Naive thymus-derived CD8-positive, alpha-beta T cell (primary cell): ENCODE results near the gene NID2. TPM values are rescaled to one million over a fixed set of nuclear protein-coding genes. Genes with fewer than 3 reads are reported as not detected.

Experiments used
- ATAC-seq, 2 donors: fragments of 150-1000 bp; cut with Tn5 transposase in 1 of 2; sonication (Bioruptor Pico), chemical (Tn5 transposase) in 1 of 2; 1 replicate in 1 of 2; 2 replicates in 1 of 2; pipeline ENCODE4 v1.10.0; 2021; ENCODE audit warnings: mild to moderate bottlenecking in 2 of 2, moderate library complexity in 2 of 2
- POLR2A ChIA-PET: fragments of 350-600 bp; sonication (Branson Sonifier 250); formaldehyde crosslinking; loops from one replicate; lab custom pipeline; 2021; ENCODE audit warnings: antibody characterized with exemption; lab: Charles Lee
- DNase-seq, 10 donors: peaks; one replicate each; pipeline versions ENCODE4 v3.0.0 to v3.0.0-alpha.2; 2020 to 2022
- H3K27ac Mint-ChIP-seq, 10 donors: one replicate each; pipeline ENCODE4 v1.8.0; 2020 to 2022; ENCODE audit warnings: mild to moderate bottlenecking in 10 of 10, mixed read lengths in 10 of 10, moderate library complexity in 4 of 10, inconsistent platforms in 1 of 10
- H3K27me3 Mint-ChIP-seq, 5 donors: one replicate each; pipeline ENCODE4 v1.8.0; 2021 to 2022; ENCODE audit warnings: mixed read lengths in 5 of 5
- H3K36me3 Mint-ChIP-seq, 3 donors: one replicate each; pipeline ENCODE4 v1.8.0; 2020 to 2022; ENCODE audit warnings: mixed read lengths in 3 of 3, mild to moderate bottlenecking in 2 of 3, inconsistent platforms in 1 of 3
- H3K4me1 Mint-ChIP-seq, 4 donors: one replicate each; pipeline ENCODE4 v1.8.0; 2021 to 2022; ENCODE audit warnings: mixed read lengths in 4 of 4
- H3K4me3 Mint-ChIP-seq, 10 donors: one replicate each; pipeline ENCODE4 v1.8.0; 2020 to 2022; ENCODE audit warnings: mild to moderate bottlenecking in 10 of 10, mixed read lengths in 10 of 10, moderate library complexity in 6 of 10, inconsistent platforms in 1 of 10
- H3K9me3 Mint-ChIP-seq, 9 donors: one replicate each; pipeline ENCODE4 v1.8.0; 2020 to 2022; ENCODE audit warnings: mixed read lengths in 9 of 9, mild to moderate bottlenecking in 3 of 9, inconsistent platforms in 1 of 9, moderate library complexity in 1 of 9
- polyA plus RNA-seq, 3 donors: library from polyadenylated mRNA; unstranded; fragments of 300-500 nt; fragmentation: Illumina TruSeq; gene quantifications; one replicate each; pipeline ENCODE4 v1.2.3, GENCODE V29; 2021
- total RNA-seq, 8 experiments: library from RNA in 2 of 8; stranded (reverse) in 2 of 8; gene quantifications; one replicate each; pipeline ENCODE4 v1.2.3 and lab custom pipeline; 2021 to 2026

Gene NID2
- total and polyA plus RNA-seq, 5 experiments from 2014 or later: 0.22 to 0.98 (median 0.62) TPM; not detected in 2

DNA sequence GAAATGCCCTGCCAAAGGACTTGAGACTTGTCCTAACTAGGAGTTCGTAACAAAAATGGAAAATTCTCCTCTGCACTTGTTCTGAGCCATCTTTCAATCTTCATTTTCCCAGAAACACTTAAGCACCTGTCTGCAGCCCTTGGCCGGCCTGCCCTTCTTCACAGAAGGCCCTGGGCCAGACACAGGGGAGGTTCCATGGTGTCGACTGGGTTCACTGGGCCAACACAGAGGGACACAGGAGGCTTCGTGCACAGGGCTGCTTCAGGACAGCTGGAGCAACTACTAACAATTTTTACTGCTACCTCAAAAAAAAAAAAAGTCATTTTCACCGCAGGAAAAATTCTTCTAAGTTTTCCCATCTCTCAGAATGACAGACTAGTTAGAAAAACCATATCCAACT is 19.6 kb downstream of the NID2 start:
- Mint-ChIP-seq H3K27me3 (peaks cover 0 to 2% (median 0%) of the 10 kb centered on the region in 5 donors), H3K27ac (no peak overlapping the region), H3K36me3 (no peaks in the 10 kb centered on the region), H3K4me1 (peaks cover 0 to 3% (median 0%) of the 10 kb centered on the region in 4 donors), H3K4me3 (no peak overlapping the region), H3K9me3 (no peaks in the 10 kb centered on the region)
- ATAC-seq (no peak), DNase-seq (no peak)
- POLR2A ChIA-PET: no interaction called here

DNA sequence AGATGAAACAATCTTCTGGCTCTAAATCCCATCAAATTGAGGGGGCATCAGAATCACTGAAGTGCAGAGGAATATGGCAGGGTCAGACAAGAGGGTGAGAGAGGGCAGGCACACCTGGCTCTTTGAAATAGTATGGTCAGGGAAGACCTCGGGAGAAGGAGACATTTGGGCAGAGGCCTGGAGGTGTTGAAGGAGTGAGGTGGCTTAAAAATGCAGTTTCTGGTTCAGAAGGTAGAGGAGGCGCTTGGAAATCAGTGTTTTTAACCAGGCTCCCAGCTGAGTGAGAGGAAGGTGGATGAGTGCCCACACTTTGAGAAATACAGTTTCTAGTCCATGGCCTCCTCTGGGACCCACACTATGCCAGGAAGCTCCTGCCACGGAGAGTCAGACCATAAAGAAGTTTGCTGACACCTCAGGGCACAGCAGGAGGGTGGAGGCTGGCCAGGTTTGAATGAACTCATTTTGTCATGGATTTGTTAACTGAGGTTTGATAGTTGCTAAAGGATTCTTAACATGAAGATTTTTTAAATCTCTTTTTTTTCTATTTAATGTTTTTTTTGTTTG is 20.1 kb downstream of the NID2 start:
- Mint-ChIP-seq H3K27me3 (peaks cover 0 to 3% (median 2%) of the 10 kb centered on the region in 5 donors), H3K36me3 (no peaks in the 10 kb centered on the region), H3K4me3 (no peak overlapping the region), H3K9me3 (no peaks in the 10 kb centered on the region), H3K4me1 (peaks cover 0 to 5% (median 0%) of the 10 kb centered on the region in 4 donors), H3K27ac (peak overlapping the region in 1 of 10 donors; percentile 2)
- POLR2A ChIA-PET: no interaction called here
- no peak for ATAC-seq
- DNase-seq: no peak

DNA sequence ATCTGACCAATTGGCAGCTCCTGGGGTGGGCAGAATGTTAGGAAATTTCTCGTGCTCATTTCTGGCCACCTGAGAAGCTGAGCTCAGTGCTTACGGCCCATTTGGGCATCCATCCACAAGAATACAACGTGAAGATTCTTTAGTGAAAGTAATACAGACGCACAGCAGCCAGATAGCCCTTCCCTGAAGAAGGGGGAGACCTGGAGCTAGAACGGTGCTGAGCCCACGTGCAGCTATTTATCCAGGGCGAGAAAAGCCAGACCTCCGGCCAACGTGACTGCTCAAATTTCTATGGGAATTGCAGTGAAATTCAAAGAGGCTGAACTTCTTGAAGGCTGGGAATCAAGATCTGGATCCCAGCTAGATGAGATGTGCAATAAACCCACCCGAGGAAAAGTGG is 20.7 kb downstream of the NID2 start:
- Mint-ChIP-seq H3K9me3 (no peaks in the 10 kb centered on the region), H3K36me3 (no peaks in the 10 kb centered on the region), H3K4me3 (no peak overlapping the region), H3K27me3 (peaks cover 0 to 4% (median 3%) of the 10 kb centered on the region in 5 donors), H3K27ac (peak overlapping the region in 1 of 10 donors; percentile 2), H3K4me1 (peaks cover 0 to 6% (median 0%) of the 10 kb centered on the region in 4 donors)
- no peak for ATAC-seq
- POLR2A ChIA-PET: no interaction called here
- DNase-seq: no peak

DNA sequence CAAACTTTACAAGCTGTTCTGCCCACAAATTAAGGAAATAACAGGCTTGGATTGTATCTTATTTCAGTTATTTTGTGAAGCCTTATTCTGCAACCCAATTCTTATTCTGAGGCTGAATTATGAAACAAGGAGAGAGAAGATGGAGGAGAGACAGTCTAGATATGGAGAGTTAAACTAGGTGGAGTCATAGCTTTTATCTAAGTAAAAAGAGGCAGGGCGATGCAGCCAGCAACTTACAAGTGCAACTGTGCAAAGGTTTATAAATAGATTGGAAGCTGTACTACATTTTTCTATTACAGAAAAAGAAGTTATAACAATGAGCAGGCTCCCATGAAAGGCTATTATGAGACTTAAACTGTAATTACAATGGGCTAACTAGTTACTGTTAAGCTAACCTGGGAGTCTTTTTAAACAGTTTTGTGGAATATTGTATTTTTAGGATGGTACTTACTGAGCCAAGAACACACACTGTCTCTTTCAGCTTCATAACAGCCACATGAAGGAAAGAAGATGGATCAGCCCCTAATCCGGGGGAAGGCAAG is 22.4 kb downstream of the NID2 start:
- no peak overlapping the region for H3K4me3 Mint-ChIP-seq
- H3K36me3 Mint-ChIP-seq: no peaks in the 10 kb centered on the region
- peak overlapping the region in 1 of 10 donors; percentile 71 for H3K27ac Mint-ChIP-seq
- peaks cover 0 to 4% (median 0%) of the 10 kb centered on the region in 4 donors for H3K4me1 Mint-ChIP-seq
- POLR2A ChIA-PET: no interaction called here
- no peaks in the 10 kb centered on the region for H3K9me3 Mint-ChIP-seq
- peaks cover 0 to 5% (median 3%) of the 10 kb centered on the region in 5 donors for H3K27me3 Mint-ChIP-seq
- no peak for ATAC-seq
- no peak for DNase-seq

DNA sequence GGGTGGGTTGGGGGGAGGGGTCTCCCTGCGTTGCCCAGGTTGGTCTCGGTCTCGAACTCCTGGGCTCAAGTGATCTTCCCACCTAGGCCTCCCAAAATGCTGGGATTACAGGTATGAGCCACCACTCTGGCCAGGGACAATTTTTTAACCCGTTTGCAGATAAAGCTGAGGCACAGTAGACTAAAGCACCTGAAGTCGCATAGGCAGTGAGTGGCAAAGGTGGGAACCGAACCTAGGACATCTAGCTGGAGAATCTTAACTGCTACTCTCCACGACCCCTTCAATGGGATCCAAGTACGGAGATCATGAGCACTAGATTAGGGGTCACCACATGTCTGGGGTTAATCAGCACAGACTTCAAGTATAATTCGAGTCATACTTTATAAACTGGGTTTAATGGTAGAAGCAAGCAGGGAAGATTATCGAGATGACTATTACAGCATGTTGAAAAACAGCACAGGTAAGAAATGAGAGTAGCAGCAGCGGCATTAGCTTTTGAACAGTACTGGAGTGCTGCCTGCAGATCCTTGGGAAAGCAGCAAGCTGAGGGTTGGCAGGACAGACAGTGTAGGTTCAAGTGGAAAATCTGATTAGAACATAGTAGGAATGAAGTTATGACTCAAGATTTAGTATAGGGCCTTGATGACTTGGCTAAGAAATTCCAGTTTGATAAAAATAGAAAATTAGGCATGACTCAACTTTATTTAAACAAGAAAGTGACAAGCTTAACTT is 23.9 kb downstream of the NID2 start:
- POLR2A ChIA-PET: interaction anchor here (0.7 kb wide), 1 partner anchor 61 kb away, joined by 3 read pairs; no protein-coding TSS in a partner anchor
- H3K9me3 Mint-ChIP-seq: no peaks in the 10 kb centered on the region

DNA sequence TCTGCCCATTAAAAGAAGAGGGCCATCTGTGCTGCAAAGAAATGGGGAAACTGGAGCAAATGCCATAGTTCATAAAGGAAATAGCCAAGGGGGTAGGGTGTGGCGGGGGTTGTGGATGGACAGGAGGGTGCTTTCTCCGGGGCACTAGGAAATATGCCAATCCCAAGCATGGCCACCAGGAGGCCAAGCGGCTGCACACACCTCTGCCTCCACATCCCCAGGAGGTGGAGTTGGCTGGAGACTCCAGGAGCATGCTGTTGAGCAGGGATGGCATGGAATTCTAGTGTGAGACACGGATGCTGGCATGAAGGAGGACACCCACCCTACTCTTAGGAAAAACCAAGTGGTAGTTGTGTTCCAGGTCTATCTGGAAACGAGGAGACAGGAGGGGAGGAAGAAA is 25.2 kb downstream of the NID2 start:
- DNase-seq: peak in 2 of 10 donors; percentile 10 to 19
- Mint-ChIP-seq H3K36me3 (no peaks in the 10 kb centered on the region), H3K9me3 (no peaks in the 10 kb centered on the region), H3K4me3 (no peak overlapping the region), H3K27me3 (peaks cover 0 to 5% (median 3%) of the 10 kb centered on the region in 5 donors), H3K4me1 (peaks cover 0 to 4% (median 0%) of the 10 kb centered on the region in 4 donors), H3K27ac (no peak overlapping the region)
- ATAC-seq: no peak
- POLR2A ChIA-PET: no interaction called here

More for the DNA sequence above, 23.9 kb downstream of the NID2 start:
- Mint-ChIP-seq H3K4me1 (peaks cover 0 to 4% (median 0%) of the 10 kb centered on the region in 4 donors), H3K27me3 (peaks cover 0 to 5% (median 3%) of the 10 kb centered on the region in 5 donors), H3K36me3 (no peaks in the 10 kb centered on the region), H3K4me3 (no peak overlapping the region), H3K27ac (no peak overlapping the region)
- no peak for ATAC-seq
- no peak for DNase-seq

DNA sequence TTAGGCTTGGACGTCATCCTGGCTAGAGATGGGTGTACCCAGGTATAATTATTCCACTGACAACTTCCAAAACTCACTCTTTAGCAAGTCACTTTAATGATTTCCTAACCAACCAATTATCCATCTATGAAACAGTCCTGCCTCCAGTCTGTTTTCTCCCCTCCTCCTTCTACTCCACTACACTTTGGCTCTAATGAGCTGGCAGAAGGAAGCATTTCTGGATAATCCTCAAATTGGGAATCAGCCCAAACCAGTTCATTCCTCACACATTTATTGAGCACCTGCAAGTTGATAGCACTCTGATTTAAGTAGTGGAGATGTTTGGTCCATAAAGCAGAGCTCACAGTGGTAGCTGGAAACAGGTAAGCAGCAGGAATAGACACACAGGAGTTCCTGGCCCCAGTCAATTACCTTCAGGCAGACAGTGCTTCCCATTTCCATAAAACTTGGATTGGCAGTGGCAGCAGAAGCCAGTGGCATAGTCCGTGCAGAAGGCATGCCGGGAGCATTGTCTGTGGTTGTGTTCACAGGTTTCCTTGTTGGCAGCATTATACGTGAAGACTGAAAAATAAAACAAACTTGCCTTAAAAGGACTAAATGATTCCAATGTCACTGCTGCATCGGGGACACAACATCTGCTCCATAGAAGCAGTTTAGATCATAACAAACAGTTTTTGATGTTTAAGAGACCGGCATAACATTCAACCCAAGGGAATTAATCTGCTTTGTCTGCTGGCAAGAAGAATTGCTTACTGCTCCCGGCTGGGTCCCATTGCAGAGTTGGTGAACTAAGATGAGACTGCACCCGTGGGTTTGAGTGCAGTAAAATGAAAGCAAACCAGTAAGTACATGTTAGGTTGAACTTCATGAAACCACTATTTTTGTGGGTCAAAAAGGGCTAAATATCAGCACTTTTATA is 26.2 kb downstream of the NID2 start:
- DNase-seq (no peak), ATAC-seq (no peak)
- POLR2A ChIA-PET: no interaction called here
- no peak overlapping the region for H3K4me3 Mint-ChIP-seq
- peaks cover 0 to 4% (median 0%) of the 10 kb centered on the region in 4 donors for H3K4me1 Mint-ChIP-seq
- no peak overlapping the region for H3K27ac Mint-ChIP-seq
- H3K36me3 Mint-ChIP-seq: no peaks in the 10 kb centered on the region
- peaks cover 0 to 8% (median 5%) of the 10 kb centered on the region in 5 donors for H3K27me3 Mint-ChIP-seq
- H3K9me3 Mint-ChIP-seq: no peaks in the 10 kb centered on the region

DNA sequence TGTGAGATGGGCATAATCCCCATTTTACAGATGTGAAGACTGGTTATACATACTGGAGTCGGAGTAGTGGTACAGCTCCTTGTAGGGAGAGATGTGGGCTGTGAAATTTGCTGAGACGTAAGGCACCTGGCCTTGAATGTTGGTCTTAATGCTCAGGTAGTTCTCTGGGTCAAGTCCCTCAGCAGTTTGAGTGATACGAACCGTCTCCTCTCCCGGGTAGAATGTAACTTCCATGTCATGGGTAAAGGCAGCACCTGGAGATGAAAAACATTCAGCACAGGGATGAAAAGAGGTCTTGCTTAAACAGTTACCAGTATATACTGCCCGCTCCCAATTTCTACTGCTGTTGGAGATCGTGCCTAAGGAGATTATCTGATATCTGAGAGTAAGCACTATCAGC is 28.3 kb downstream of the NID2 start:
- POLR2A ChIA-PET: no interaction called here
- DNase-seq (no peak), ATAC-seq (no peak)
- peaks cover 0 to 3% (median 0%) of the 10 kb centered on the region in 4 donors for H3K4me1 Mint-ChIP-seq
- peaks cover 0 to 5% (median 0%) of the 10 kb centered on the region in 9 donors for H3K9me3 Mint-ChIP-seq
- no peak overlapping the region for H3K4me3 Mint-ChIP-seq
- H3K27me3 Mint-ChIP-seq: peaks cover 0 to 8% (median 5%) of the 10 kb centered on the region in 5 donors
- no peak overlapping the region for H3K27ac Mint-ChIP-seq
- peaks cover 0 to 5% (median 0%) of the 10 kb centered on the region in 3 donors for H3K36me3 Mint-ChIP-seq

DNA sequence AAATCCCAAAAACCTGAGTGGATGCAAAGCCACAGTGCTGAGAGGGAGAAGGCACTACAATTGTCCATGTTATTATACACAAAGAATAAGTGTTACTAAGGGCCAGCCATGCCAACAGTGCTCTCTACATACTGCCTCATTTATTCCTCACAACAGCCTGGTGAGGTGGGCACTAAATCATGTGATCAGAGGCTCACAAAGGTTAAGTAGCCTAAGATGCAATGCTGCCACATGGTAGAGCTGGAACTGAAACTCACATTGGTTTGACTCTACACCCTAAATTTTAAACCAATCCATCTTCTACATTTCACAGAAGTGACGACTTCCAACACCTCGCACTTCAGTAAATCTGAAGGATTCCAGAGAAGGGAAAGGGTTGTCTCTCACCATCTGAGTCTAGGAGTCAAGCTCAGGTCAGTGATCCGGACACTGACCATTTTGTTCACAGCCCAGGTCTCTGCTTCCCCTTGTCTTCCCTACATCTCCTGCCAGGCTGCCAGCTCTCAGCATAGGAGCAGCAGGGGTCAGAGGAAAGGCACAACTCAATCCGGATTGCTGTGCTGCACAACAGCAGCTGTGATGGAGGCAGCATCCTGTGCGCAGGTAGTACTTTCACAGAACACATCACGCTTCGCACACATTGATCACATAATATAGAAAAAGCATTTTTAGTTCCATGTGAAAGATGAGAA is 29.6 kb downstream of the NID2 start:
- ATAC-seq (no peak), DNase-seq (no peak)
- H3K9me3 Mint-ChIP-seq: peaks cover 0 to 5% (median 0%) of the 10 kb centered on the region in 9 donors
- peaks cover 0 to 3% (median 0%) of the 10 kb centered on the region in 4 donors for H3K4me1 Mint-ChIP-seq
- H3K27me3 Mint-ChIP-seq: peaks cover 0 to 8% (median 7%) of the 10 kb centered on the region in 5 donors
- peaks cover 0 to 5% (median 0%) of the 10 kb centered on the region in 3 donors for H3K36me3 Mint-ChIP-seq
- H3K27ac Mint-ChIP-seq: no peak overlapping the region
- POLR2A ChIA-PET: no interaction called here
- no peak overlapping the region for H3K4me3 Mint-ChIP-seq

DNA sequence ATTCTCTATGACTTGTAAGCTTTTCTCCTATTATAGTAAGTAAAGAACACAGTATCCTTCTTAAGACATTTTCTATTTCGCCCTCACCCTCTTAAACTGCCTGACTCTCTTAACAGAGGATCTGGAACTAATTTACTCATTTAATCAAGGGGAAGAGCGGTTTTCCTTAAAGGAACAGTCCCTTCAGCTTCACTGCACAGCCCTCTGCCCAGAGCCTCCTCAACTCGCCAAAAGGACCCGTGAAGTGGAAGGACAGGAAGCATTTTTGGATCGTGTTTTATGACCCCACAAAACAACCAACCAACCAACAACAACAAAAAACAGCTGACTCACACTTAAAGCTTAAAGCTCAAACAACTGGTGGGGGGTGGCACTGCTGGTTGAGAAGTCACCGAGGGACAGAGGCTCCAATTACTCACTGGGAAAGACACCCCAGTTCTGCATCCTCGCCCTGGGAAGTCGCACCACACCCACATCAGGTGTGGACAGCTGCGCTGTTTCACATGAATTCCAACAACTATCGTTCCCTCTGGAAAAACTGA is 35.7 kb downstream of the NID2 start:
- H3K27me3 Mint-ChIP-seq: peaks cover 0 to 6% (median under 1%) of the 10 kb centered on the region in 5 donors
- POLR2A ChIA-PET: no interaction called here
- H3K9me3 Mint-ChIP-seq: peaks cover 0 to 5% (median 0%) of the 10 kb centered on the region in 9 donors
- no peak overlapping the region for H3K4me3 Mint-ChIP-seq
- no peak for ATAC-seq
- no peak overlapping the region for H3K27ac Mint-ChIP-seq
- DNase-seq: no peak
- no peaks in the 10 kb centered on the region for H3K4me1 Mint-ChIP-seq
- H3K36me3 Mint-ChIP-seq: peaks cover 0 to 5% (median 0%) of the 10 kb centered on the region in 3 donors

DNA sequence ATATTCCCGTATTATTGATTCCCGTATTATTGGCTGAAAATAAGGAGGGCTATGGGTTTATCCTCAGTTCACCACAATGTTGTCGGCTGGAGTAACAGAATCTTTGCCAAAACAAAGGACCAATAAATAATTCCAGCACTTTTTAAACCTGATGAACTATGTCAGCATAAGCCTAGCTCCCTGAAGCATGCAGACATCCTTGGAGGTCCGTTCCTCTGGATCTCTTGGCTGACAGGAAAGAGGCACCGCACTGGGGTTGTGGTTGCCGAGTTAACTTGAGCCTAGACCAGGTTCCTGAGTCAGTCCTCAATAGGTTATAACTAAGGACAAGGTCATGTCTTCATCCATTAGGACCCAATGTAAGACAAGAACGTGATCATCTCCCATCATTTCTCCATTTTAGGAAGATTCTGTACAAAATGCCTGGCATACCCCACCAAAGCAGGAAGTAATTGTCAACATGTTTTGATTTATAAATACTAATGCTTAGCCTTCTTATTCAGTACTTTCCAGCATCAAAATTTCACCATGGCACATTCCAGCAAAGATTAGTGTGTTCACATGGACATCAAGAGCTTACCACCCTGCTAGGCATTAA is 36.6 kb downstream of the NID2 start:
- Mint-ChIP-seq H3K9me3 (peaks cover 0 to 5% (median 0%) of the 10 kb centered on the region in 9 donors), H3K4me1 (no peaks in the 10 kb centered on the region), H3K27me3 (peaks cover 0 to 6% (median 1%) of the 10 kb centered on the region in 5 donors), H3K36me3 (peaks cover 0 to 5% (median 0%) of the 10 kb centered on the region in 3 donors), H3K4me3 (no peak overlapping the region), H3K27ac (no peak overlapping the region)
- POLR2A ChIA-PET: no interaction called here
- no peak for DNase-seq
- no peak for ATAC-seq
